Right lobe of liver (tissue), 4 donors: ENCODE measurements around the gene DIPK1A.

Experiments
- POLR2A ChIP-seq: fragments of 450-650 bp; IDR thresholded peaks from one replicate; pipeline ENCODE4 v1.6.1; 2017; ENCODE audit warnings: antibody characterized with exemption, mild to moderate bottlenecking
- TF ChIP-seq, protein P1 (sequence below), 4 donors: fragments of 200-600 bp in 3 of 4; fragments of 450-650 bp in 1 of 4; IDR thresholded peaks; one replicate each; pipeline versions ENCODE4 v1.5.1 to v1.8.0; 2016 to 2022; ENCODE audit warnings: antibody characterized with exemption in 4 of 4, mild to moderate bottlenecking in 2 of 4
- donor health status: DM: no; HTN: no; CAD: no.
- donor health status: DM: no; HTN: no; CAD: no.
- donor health status: DM: no; HTN: yes; CAD: no.

DNA sequence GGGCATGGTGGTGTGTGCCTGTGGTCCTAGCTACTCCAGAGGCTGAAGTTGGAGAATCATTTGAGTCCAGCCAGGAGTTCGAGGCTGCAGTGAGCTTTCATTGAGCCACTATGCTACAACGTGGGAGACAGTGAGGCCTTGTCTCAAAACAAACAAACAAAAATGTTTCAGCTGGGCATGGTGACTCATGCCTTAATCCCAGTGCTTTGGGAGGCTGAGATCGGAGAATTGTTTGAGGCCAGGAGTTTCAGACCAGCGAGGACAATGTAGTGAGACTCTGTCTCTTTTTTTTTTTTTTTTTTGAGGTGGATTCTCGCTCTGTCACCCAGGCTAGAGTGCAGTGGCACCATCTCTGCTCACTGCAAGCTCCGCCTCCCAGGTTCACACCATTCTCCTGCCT is 134.5 kb downstream of the DIPK1A start:
- TF ChIP-seq, protein P1, sequence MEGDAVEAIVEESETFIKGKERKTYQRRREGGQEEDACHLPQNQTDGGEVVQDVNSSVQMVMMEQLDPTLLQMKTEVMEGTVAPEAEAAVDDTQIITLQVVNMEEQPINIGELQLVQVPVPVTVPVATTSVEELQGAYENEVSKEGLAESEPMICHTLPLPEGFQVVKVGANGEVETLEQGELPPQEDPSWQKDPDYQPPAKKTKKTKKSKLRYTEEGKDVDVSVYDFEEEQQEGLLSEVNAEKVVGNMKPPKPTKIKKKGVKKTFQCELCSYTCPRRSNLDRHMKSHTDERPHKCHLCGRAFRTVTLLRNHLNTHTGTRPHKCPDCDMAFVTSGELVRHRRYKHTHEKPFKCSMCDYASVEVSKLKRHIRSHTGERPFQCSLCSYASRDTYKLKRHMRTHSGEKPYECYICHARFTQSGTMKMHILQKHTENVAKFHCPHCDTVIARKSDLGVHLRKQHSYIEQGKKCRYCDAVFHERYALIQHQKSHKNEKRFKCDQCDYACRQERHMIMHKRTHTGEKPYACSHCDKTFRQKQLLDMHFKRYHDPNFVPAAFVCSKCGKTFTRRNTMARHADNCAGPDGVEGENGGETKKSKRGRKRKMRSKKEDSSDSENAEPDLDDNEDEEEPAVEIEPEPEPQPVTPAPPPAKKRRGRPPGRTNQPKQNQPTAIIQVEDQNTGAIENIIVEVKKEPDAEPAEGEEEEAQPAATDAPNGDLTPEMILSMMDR (IDR thresholded peaks at IDR 0.05), result no peak
- no peak for TF ChIP-seq POLR2A
